H1 (cell line): ENCODE results near the gene ANKS1B.

ENCODE experiments used
- BCL11A ChIP-seq, 2 experiments: IDR thresholded peaks; one replicate each; pipeline ENCODE4 v1.6.1; 2011; ENCODE audit warnings: low read depth in 2 of 2, low read length in 2 of 2, mild to moderate bottlenecking in 2 of 2
- CTCF ChIP-seq, 3 experiments: IDR thresholded peaks; 1 replicate in 2 of 3; 2 replicates in 1 of 3; pipeline versions ENCODE4 v1.5.1 to v1.6.1; 2011; ENCODE audit warnings: low read length in 3 of 3, mild to moderate bottlenecking in 3 of 3, inconsistent platforms in 2 of 3, low read depth in 1 of 3, moderate library complexity in 1 of 3; ENCODE audit not compliant: insufficient read depth in 1 of 3; ENCODE audit errors: control extremely low read depth in 1 of 3
- SP1 ChIP-seq: IDR thresholded peaks from 2 replicates; pipeline ENCODE4 v1.6.1; 2011; ENCODE audit warnings: low read depth, low read length
- TAF1 ChIP-seq: IDR thresholded peaks from 2 replicates; pipeline ENCODE4 v1.6.1; 2011; ENCODE audit warnings: mild to moderate bottlenecking, low read depth, low read length
- TBP ChIP-seq: IDR thresholded peaks from 2 replicates; pipeline ENCODE4 v1.6.1; 2011; ENCODE audit warnings: low read depth, low read length, improper control_type of control experiment

GRCh38 chr12:99039367-99040120 lies 945.2 kb downstream of the ANKS1B start:
- TF ChIP-seq CTCF (IDR thresholded peaks at IDR 0.05; ENCODE audit: control extremely low read depth in 1 of 3, insufficient read depth in 1 of 3, low read depth in 1 of 3, low read length in 3 of 3) (no peak), BCL11A (IDR thresholded peaks at IDR 0.05; ENCODE audit: low read depth in 2 of 2, low read length in 2 of 2) (no peak), TAF1 (no peak), TBP (no peak), SP1 (no peak)
